H1 (cell line): ENCODE results near the gene SMPD2. TPM values are rescaled to one million over a fixed set of nuclear protein-coding genes. Genes with fewer than 3 reads are reported as not detected.

Source experiments
- BACH1 ChIP-seq: IDR thresholded peaks from 2 replicates; pipeline ENCODE4 v1.6.1; 2012; ENCODE audit warnings: low read length, improper control_type of control experiment
- CBX5 ChIP-seq: fragments of 300-800, 300-1000 bp; sonication (generic); IDR thresholded peaks from 2 replicates; pipeline ENCODE4 v1.7.1; 2016; ENCODE audit warnings: antibody characterized with exemption, low read length, low read depth
- EZH2 ChIP-seq: fragments of 200-600 bp; sonication (generic); IDR thresholded peaks from 2 replicates; pipeline ENCODE4 v1.7.1; 2012; ENCODE audit warnings: low read depth, mild to moderate bottlenecking, moderate library complexity, low read length, inconsistent platforms; ENCODE audit not compliant: severe bottlenecking
- GTF2F1 ChIP-seq: IDR thresholded peaks from 2 replicates; pipeline ENCODE4 v1.6.1; 2012; ENCODE audit warnings: low read depth, low read length, improper control_type of control experiment, borderline replicate concordance
- JUN ChIP-seq: IDR thresholded peaks from 2 replicates; pipeline ENCODE4 v1.6.1; 2011; ENCODE audit warnings: low read depth, mild to moderate bottlenecking, improper control_type of control experiment, low read length
- NRF1 ChIP-seq: IDR thresholded peaks from 2 replicates; pipeline ENCODE4 v1.6.1; 2011; ENCODE audit warnings: mild to moderate bottlenecking, low read depth, low read length, improper control_type of control experiment
- RBBP5 ChIP-seq: IDR thresholded peaks from 2 replicates; pipeline ENCODE4 v1.7.1; 2012; ENCODE audit warnings: low read depth, mild to moderate bottlenecking, inconsistent platforms, low read length, moderate library complexity, borderline replicate concordance
- RNF2 ChIP-seq: fragments of 200-900, 300-1000 bp; sonication (generic); IDR thresholded peaks from 2 replicates; pipeline ENCODE4 v1.7.1; 2016; ENCODE audit warnings: borderline replicate concordance, low read depth, mild to moderate bottlenecking, antibody characterized with exemption, low read length; ENCODE audit not compliant: poor library complexity, severe bottlenecking; ENCODE audit errors: missing control alignments
- SIX5 ChIP-seq: IDR thresholded peaks from 2 replicates; pipeline ENCODE4 v1.6.1; 2011; ENCODE audit warnings: mild to moderate bottlenecking, low read depth, low read length
- SP2 ChIP-seq: IDR thresholded peaks from 2 replicates; pipeline ENCODE4 v1.6.1; 2012; ENCODE audit warnings: mild to moderate bottlenecking, low read length, inconsistent platforms
- TAF1 ChIP-seq: IDR thresholded peaks from 2 replicates; pipeline ENCODE4 v1.6.1; 2011; ENCODE audit warnings: mild to moderate bottlenecking, low read depth, low read length
- TEAD4 ChIP-seq: IDR thresholded peaks from 2 replicates; pipeline ENCODE4 v1.6.1; 2012; ENCODE audit warnings: low read depth, low read length, inconsistent platforms, mixed read lengths
- ZNF274 ChIP-seq: IDR thresholded peaks from 2 replicates; pipeline ENCODE4 v1.7.0; 2012; ENCODE audit warnings: low read length, borderline replicate concordance; ENCODE audit errors: extremely low read depth
- polyA plus RNA-seq, 7 experiments: library from polyadenylated mRNA; depleted of rRNA in 3 of 7; stranded (reverse) in 5 of 7; unstranded in 2 of 7; fragments of >200 nt in 5 of 7; fragments of 200-250 nt in 2 of 7; gene quantifications; 1 replicate in 5 of 7; 2 replicates in 1 of 7; 4 replicates in 1 of 7; pipeline versions ENCODE4 v1.2.1 to v1.2.3, GENCODE V29; 2011 to 2013; ENCODE audit warnings: missing spikeins in 2 of 7, mixed read lengths in 2 of 7
- total RNA-seq: library from RNA; stranded (reverse); fragmentation: NEBNext Ultra II Directional; extraction: Animal tissue kit (Norgen Biotek cat#: 25700); gene quantifications from 2 replicates; pipeline ENCODE4 v1.2.1, GENCODE V29; 2021
- TF ChIP-seq, protein P1 (sequence below), 3 experiments: IDR thresholded peaks; 1 replicate in 2 of 3; 2 replicates in 1 of 3; pipeline versions ENCODE4 v1.5.1 to v1.6.1; 2011; ENCODE audit warnings: low read length in 3 of 3, mild to moderate bottlenecking in 3 of 3, inconsistent platforms in 2 of 3, low read depth in 1 of 3, moderate library complexity in 1 of 3; ENCODE audit not compliant: insufficient read depth in 1 of 3; ENCODE audit errors: control extremely low read depth in 1 of 3
- TF ChIP-seq, protein P2 (sequence below): IDR thresholded peaks from 2 replicates; pipeline ENCODE4 v1.6.1; 2011; ENCODE audit warnings: low read length, improper control_type of control experiment
- TF ChIP-seq, protein P3 (sequence below): IDR thresholded peaks from 2 replicates; pipeline ENCODE4 v1.6.1; 2012; ENCODE audit warnings: inconsistent platforms
- TF ChIP-seq, protein P4 (sequence below): IDR thresholded peaks from 2 replicates; pipeline ENCODE4 v1.6.1; 2012; ENCODE audit warnings: low read length, inconsistent platforms

The SMPD2 gene
- total and polyA plus RNA-seq, 2 of the 8 experiments (the other 6 are each of a cell fraction or from before 2014, with no cell fraction given), result 11.5 to 17.2 TPM

DNA sequence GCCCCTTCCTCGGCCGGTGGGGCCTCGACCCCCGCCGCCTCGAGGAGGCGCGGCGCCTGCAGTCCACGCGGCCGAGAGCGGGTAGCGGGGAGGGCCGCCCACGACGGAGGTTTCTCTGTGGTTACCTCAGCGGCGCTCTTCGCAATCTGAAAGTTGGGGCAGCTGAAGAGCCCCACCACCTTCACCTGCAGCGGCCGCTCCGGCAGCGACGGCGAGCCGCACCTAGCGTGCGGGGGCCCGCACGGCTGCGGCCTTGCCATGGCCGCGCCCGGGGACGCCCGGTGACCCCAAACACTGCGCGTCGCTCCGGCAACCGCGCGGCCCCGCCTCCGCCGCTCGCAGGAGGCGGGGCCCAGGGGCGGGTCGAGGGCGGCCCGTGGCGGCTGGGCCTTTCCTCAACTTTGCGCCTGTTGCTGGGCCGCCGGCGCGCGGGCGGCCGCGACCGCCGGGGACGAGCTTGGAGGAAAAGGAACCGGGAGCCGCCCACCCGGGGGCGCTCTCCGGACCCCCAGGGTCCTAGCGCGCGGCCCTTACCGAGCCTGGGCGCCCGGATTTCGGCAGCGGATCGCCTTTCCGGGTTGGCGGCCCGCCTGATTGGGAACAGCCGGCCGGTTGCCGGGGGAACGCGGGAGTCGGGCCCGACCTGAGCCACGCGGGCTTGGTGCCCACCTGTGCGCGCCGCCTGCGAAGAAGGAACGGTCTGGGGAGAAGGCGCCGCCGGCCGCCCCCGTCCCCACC, at the start of gene SMPD2, which contains the start of gene PPIL6 (continued):
- no peak for TF ChIP-seq EZH2
- TF ChIP-seq, protein P1, sequence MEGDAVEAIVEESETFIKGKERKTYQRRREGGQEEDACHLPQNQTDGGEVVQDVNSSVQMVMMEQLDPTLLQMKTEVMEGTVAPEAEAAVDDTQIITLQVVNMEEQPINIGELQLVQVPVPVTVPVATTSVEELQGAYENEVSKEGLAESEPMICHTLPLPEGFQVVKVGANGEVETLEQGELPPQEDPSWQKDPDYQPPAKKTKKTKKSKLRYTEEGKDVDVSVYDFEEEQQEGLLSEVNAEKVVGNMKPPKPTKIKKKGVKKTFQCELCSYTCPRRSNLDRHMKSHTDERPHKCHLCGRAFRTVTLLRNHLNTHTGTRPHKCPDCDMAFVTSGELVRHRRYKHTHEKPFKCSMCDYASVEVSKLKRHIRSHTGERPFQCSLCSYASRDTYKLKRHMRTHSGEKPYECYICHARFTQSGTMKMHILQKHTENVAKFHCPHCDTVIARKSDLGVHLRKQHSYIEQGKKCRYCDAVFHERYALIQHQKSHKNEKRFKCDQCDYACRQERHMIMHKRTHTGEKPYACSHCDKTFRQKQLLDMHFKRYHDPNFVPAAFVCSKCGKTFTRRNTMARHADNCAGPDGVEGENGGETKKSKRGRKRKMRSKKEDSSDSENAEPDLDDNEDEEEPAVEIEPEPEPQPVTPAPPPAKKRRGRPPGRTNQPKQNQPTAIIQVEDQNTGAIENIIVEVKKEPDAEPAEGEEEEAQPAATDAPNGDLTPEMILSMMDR (IDR thresholded peaks at IDR 0.05; ENCODE audit: control extremely low read depth in 1 of 3, insufficient read depth in 1 of 3, low read depth in 1 of 3, low read length in 3 of 3), result peak in 1 of 3 experiments; percentile 16; a peak in 1 of 4 replicates
- TF ChIP-seq NRF1, result no peak
- no peak for TF ChIP-seq TEAD4
- TF ChIP-seq CBX5, result no peak
- TF ChIP-seq, protein P2, sequence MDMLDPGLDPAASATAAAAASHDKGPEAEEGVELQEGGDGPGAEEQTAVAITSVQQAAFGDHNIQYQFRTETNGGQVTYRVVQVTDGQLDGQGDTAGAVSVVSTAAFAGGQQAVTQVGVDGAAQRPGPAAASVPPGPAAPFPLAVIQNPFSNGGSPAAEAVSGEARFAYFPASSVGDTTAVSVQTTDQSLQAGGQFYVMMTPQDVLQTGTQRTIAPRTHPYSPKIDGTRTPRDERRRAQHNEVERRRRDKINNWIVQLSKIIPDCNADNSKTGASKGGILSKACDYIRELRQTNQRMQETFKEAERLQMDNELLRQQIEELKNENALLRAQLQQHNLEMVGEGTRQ, result no peak
- TF ChIP-seq, protein P3, sequence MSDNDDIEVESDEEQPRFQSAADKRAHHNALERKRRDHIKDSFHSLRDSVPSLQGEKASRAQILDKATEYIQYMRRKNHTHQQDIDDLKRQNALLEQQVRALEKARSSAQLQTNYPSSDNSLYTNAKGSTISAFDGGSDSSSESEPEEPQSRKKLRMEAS, result peak; percentile 79
- TF ChIP-seq SIX5, result no peak
- no peak for TF ChIP-seq GTF2F1
- no peak for TF ChIP-seq SP2
- TF ChIP-seq RNF2, result no peak
- no peak for TF ChIP-seq BACH1
- TF ChIP-seq JUN, result no peak
- TF ChIP-seq TAF1, result peak; percentile 54; the same call in 1 of the 2 replicates
- peak; percentile 54; the same call in 1 of the 2 replicates for TF ChIP-seq RBBP5
- TF ChIP-seq, protein P4, sequence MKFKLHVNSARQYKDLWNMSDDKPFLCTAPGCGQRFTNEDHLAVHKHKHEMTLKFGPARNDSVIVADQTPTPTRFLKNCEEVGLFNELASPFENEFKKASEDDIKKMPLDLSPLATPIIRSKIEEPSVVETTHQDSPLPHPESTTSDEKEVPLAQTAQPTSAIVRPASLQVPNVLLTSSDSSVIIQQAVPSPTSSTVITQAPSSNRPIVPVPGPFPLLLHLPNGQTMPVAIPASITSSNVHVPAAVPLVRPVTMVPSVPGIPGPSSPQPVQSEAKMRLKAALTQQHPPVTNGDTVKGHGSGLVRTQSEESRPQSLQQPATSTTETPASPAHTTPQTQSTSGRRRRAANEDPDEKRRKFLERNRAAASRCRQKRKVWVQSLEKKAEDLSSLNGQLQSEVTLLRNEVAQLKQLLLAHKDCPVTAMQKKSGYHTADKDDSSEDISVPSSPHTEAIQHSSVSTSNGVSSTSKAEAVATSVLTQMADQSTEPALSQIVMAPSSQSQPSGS, result no peak
- no peak for TF ChIP-seq ZNF274
